HEK293T (cell line): ENCODE results near the gene CD82.

Experiments used
- CTCF ChIA-PET: fragments of 350-600 bp; formaldehyde crosslinking; extraction: SDS; loops from one replicate; lab custom pipeline; 2021; ENCODE audit warnings: antibody characterized with exemption, inconsistent platforms; lab: Yijun Ruan, JAX
- POLR2A ChIA-PET: fragments of 350-600 bp; formaldehyde crosslinking; extraction: SDS; loops from one replicate; lab custom pipeline; 2020; ENCODE audit warnings: antibody characterized with exemption, inconsistent platforms; lab: Yijun Ruan, JAX
- DNase-seq: peaks from one replicate; pipeline ENCODE4 v3.0.0; 2012; ENCODE audit warnings: mixed read lengths; ENCODE audit errors: extremely low spot score
- ARNT ChIP-seq: fragments of 450-650 bp; IDR thresholded peaks from 2 replicates; pipeline ENCODE4 v1.6.1; 2017; ENCODE audit warnings: mild to moderate bottlenecking
- BHLHE40 ChIP-seq: fragments of 450-650 bp; IDR thresholded peaks from 2 replicates; pipeline ENCODE4 v1.6.1; 2016; ENCODE audit warnings: mild to moderate bottlenecking, moderate library complexity, borderline replicate concordance
- CTBP1 ChIP-seq: fragments of 450-650 bp; IDR thresholded peaks from 2 replicates; pipeline ENCODE4 v1.6.1; 2016; ENCODE audit warnings: borderline replicate concordance
- ELF4 ChIP-seq: fragments of 450-650 bp; IDR thresholded peaks from 2 replicates; pipeline ENCODE4 v1.6.1; 2017; ENCODE audit warnings: antibody characterized with exemption
- FOXA1 ChIP-seq: fragments of 450-650 bp; IDR thresholded peaks from 2 replicates; pipeline ENCODE4 v1.6.1; 2016; ENCODE audit warnings: mild to moderate bottlenecking
- FOXK2 ChIP-seq: fragments of 450-650 bp; IDR thresholded peaks from 2 replicates; pipeline ENCODE4 v1.6.1; 2016; ENCODE audit warnings: mild to moderate bottlenecking
- FOXM1 ChIP-seq: fragments of 450-650 bp; IDR thresholded peaks from 2 replicates; pipeline ENCODE4 v1.6.1; 2017; ENCODE audit warnings: mild to moderate bottlenecking, borderline replicate concordance
- HDGF ChIP-seq: fragments of 450-650 bp; IDR thresholded peaks from 2 replicates; pipeline ENCODE4 v1.6.1; 2017; ENCODE audit warnings: antibody characterized with exemption, borderline replicate concordance
- L3MBTL2 ChIP-seq: fragments of 450-650 bp; conservative IDR thresholded peaks from 2 replicates; pipeline ENCODE4 v1.6.1; 2016; ENCODE audit warnings: mild to moderate bottlenecking
- LEF1 ChIP-seq: fragments of 450-650 bp; IDR thresholded peaks from 2 replicates; pipeline ENCODE4 v1.6.1; 2017; ENCODE audit warnings: mild to moderate bottlenecking, borderline replicate concordance
- NFRKB ChIP-seq: fragments of 450-650 bp; IDR thresholded peaks from 2 replicates; pipeline ENCODE4 v1.6.1; 2016; ENCODE audit warnings: mild to moderate bottlenecking, moderate library complexity
- SP1 ChIP-seq: fragments of 450-650 bp; IDR thresholded peaks from 2 replicates; pipeline ENCODE4 v1.6.1; 2017
- SUZ12 ChIP-seq: fragments of 450-650 bp; IDR thresholded peaks from 2 replicates; pipeline ENCODE4 v1.6.1; 2016; ENCODE audit warnings: mild to moderate bottlenecking
- TARDBP ChIP-seq: fragments of 450-650 bp; IDR thresholded peaks from 2 replicates; pipeline ENCODE4 v1.6.1; 2016
- ZNF384 ChIP-seq: fragments of 450-650 bp; IDR thresholded peaks from 2 replicates; pipeline ENCODE4 v1.6.1; 2016
- TF ChIP-seq, protein P1 (sequence below): fragments of 450-650 bp; IDR thresholded peaks from 2 replicates; pipeline ENCODE4 v1.6.1; 2016

The CD82 gene

GRCh38 chr11:44532809-44533208 is 32.7 kb upstream of the CD82 start:
- no peak for DNase-seq
- CTCF ChIA-PET: no interaction called here
- POLR2A ChIA-PET: no interaction called here
- no peak for TF ChIP-seq SP1
- no peak for TF ChIP-seq L3MBTL2
- TF ChIP-seq LEF1: no peak
- TF ChIP-seq, protein P1, sequence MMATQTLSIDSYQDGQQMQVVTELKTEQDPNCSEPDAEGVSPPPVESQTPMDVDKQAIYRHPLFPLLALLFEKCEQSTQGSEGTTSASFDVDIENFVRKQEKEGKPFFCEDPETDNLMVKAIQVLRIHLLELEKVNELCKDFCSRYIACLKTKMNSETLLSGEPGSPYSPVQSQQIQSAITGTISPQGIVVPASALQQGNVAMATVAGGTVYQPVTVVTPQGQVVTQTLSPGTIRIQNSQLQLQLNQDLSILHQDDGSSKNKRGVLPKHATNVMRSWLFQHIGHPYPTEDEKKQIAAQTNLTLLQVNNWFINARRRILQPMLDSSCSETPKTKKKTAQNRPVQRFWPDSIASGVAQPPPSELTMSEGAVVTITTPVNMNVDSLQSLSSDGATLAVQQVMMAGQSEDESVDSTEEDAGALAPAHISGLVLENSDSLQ: no peak
- TF ChIP-seq TARDBP: no peak
- no peak for TF ChIP-seq ELF4
- no peak for TF ChIP-seq HDGF
- TF ChIP-seq FOXM1: no peak
- TF ChIP-seq ZNF384: no peak
- TF ChIP-seq SUZ12: no peak
- no peak for TF ChIP-seq FOXA1
- TF ChIP-seq NFRKB: no peak
- TF ChIP-seq FOXK2: no peak
- TF ChIP-seq BHLHE40: no peak
- TF ChIP-seq ARNT: no peak
- TF ChIP-seq CTBP1: no peak

DNA sequence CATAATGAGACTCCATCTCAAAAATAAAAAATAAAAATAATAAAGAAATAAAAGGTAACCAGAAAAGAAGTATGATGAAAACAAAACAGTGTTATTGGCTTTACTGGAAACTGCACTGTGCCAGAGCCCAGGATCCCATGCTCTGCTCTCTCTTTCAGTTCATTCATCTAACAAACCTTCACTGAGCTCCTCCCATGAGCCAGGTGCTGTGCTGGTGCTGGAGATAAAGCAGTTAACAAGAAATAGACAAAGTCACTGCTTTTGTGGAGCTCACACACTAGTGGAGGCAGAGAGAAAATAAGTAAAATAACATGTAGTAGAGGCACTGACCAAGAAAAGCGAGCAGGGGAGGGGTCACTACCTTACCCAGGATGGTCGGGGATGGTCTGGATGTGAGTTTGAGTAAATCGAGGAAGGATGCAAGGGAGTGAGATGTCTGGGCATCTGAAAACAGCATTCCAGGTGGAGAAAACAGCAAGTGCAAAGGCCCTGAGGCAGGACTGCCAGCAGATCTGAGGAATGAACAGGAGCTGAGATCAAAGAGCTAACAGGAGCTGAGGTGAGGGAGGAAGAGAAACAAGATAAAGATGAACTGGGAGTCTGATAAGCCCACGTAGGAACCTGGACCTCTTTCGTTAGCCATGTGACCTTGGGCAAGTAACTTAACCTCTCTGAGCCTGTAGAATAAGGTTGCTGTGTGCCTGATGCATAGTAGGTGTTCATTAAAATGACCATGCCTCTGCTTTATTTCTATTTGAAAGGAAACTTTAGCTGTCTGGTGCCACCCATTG is 31.3 kb upstream of the CD82 start:
- TF ChIP-seq ARNT (no peak), SUZ12 (no peak), FOXM1 (no peak), FOXA1 (no peak), HDGF (no peak), CTBP1 (no peak)
- TF ChIP-seq, protein P1: no peak
- DNase-seq: no peak
- ChIA-PET POLR2A (no interaction called here), CTCF (interaction anchor here (1.5 kb wide), 1 partner anchor 11 kb away, joined by 5 read pairs; no protein-coding TSS in a partner anchor)

- POLR2A ChIA-PET: no interaction called here
- CTCF ChIA-PET: interaction anchor here (1.5 kb wide), 1 partner anchor 12 kb away, joined by 5 read pairs; no protein-coding TSS in a partner anchor
- DNase-seq: no peak
- TF ChIP-seq ELF4: no peak
- no peak for TF ChIP-seq SUZ12
- no peak for TF ChIP-seq FOXM1
- TF ChIP-seq NFRKB: no peak
- TF ChIP-seq ZNF384: no peak
- no peak for TF ChIP-seq FOXK2
- no peak for TF ChIP-seq LEF1
- TF ChIP-seq L3MBTL2: no peak
Observed at GRCh38 chr11:44535191-44535980, 30.1 kb upstream of the CD82 start.

DNA sequence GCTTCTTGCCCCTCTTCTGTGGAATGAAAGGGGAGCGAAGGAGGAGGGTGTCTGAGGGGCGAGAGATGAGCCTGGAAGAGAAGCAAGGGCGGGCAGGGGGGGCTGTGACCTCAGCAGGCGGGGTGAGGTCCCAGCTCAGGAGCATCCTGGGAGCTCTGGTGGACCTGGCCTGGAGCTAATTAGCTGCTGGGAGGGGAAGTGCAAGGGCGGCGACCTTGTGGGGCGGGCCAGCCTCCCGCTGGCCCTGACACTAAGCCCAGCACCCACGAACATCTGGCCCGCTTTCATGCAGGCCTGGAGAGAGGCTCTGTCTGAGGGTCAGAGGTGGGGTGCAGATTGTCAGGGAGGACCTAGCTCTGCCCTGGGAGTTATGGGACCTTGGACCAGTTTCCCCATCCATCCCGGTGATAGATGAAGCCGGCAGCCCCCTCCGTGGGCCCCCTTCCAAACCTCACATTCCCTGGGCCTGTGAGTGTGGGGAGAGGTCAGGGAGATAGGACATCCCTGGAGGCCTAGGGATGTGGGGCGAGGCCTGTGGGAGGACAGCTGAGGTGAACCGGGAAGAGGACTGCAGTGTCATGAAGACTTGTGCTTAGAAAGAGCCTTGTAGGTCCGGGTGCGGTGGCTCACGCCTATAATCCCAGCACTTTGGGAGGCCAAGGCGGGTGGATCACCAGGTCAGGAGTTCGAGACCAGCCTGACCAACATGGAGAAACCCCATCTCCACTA is 28.5 kb upstream of the CD82 start:
- POLR2A ChIA-PET: no interaction called here
- CTCF ChIA-PET: interaction anchor here (1.0 to 1.1 kb wide), 2 partner anchors 13 to 279 kb away, joined by 3 read pairs; no protein-coding TSS in a partner anchor
- no peak for DNase-seq
- TF ChIP-seq ZNF384 (no peak), LEF1 (no peak), TARDBP (no peak), NFRKB (no peak), CTBP1 (no peak), FOXK2 (no peak), ARNT (no peak), L3MBTL2 (no peak), SP1 (no peak), BHLHE40 (no peak), HDGF (no peak), SUZ12 (no peak), FOXA1 (no peak)
- TF ChIP-seq, protein P1: no peak

DNA sequence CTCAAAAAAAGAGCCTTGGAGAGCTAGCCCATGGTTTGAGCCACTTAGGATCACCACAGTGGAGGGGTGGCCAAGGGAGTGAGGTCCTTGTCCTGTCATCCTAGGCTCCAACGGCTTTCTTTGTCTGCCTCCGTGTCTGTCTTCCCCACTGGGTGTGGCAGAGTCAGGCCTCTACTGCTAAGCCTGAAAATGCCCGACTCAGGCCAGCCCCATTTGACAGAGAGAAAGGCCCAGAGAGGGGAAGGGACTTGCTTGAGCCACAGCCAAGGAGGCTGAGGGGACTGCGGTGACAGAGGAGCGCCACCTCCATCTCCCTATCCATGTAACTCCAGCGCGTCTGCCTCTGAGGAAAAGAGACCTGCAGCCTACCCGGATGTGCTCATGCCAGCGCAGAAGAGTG is 27.8 kb upstream of the CD82 start:
- no peak for DNase-seq
- POLR2A ChIA-PET: no interaction called here
- CTCF ChIA-PET: interaction anchor here (0.6 to 1.1 kb wide), 5 partner anchors 14 to 404 kb away, joined by 3 read pairs; no protein-coding TSS in a partner anchor
- TF ChIP-seq TARDBP (no peak), SUZ12 (no peak), FOXA1 (no peak), ZNF384 (no peak), BHLHE40 (no peak), LEF1 (no peak), NFRKB (no peak), ARNT (no peak), ELF4 (no peak), HDGF (no peak), CTBP1 (no peak), SP1 (no peak), L3MBTL2 (no peak), FOXM1 (no peak), FOXK2 (no peak)
- TF ChIP-seq, protein P1: no peak
